NCI-H146 treated with DMSO at 0.1 percent for 48 hours (cell line): Measurements from ENCODE around the gene PRKCE.
"Not testable (repeated sequence)": the region's sequence is repeated elsewhere in the genome, so short reads cannot be mapped to it uniquely, and the experiment has no call there.

Source experiments
- DNase-seq: peaks from one replicate; lab custom pipeline; 2025; ENCODE audit not compliant: unreplicated experiment; lab: John Stamatoyannopoulos, UW

Gene PRKCE

DNA sequence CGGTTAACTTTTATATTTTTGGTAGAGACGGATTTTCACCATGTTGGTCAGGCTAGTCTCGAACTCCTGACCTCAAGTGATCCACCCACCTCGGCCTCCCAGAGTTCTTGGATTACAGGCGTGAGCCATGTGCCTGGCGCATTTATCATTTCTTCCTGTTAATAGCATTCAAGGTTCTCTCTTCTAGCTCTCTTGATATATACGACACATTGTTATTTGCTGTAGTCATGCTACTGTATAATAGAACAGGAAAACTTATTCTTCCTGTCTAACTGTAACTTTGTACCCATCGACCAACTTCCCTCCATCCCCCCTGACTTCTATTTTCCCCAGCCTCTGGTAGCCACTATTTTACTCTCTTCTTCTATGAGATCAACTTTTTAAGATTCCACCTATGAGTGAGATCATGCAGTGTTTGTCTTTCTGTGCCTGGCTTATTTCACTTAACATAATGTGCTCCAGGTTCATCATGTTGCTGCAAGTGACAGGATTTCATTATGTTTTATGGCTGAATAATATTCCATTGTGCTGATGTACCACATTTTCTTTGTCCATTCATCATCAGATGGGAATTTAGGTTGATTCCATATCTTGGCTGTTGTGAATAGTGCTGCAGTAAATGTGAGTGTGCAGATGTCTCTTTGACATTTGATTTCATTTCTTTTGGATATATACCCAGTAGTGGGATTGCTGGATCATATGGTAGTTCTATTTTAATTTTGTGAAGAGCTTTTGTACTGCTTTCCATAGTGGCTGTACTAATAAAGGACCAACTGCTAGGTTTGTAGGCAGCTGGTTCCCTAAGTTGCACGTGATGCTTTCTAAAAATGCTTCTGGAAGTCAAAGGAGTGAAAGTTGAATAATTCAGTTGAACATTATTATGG is 205.2 kb downstream of the PRKCE start:
- no peak for DNase-seq

- DNase-seq: no peak
These were observed 205.8 kb downstream of the PRKCE start for GRCh38 chr2:45857275-45857609.

DNA sequence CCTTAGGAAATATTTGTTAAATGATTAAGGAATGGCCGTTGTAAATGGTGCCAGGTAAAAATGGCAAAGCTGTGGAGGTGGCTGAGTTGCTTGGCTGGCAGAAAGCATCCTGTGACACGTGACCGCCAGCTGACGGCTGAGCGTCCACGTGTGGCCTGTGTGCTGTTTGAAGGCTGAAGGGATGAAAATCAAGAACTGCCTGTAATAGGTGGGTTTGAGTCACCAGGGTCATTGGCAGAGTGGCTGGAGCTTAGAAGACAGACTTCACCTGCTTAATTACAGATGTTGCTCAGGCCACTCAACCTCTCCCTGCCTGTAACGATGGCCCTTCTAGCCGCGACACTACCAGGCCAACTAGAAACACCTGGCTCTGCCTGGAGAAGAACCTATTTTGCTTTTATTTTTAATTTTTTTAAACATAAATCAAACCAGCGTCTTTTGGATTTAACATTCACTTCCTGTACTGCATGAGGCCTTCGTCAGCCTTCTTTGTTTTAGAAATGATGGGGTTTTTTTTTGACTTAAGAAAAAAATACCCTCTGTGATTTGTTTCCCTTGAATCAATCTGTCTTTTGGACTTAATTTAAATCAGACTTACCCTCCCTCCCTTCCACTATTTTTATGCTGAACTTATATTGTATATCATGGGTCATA is 206.5 kb downstream of the PRKCE start:
- no peak for DNase-seq

DNA sequence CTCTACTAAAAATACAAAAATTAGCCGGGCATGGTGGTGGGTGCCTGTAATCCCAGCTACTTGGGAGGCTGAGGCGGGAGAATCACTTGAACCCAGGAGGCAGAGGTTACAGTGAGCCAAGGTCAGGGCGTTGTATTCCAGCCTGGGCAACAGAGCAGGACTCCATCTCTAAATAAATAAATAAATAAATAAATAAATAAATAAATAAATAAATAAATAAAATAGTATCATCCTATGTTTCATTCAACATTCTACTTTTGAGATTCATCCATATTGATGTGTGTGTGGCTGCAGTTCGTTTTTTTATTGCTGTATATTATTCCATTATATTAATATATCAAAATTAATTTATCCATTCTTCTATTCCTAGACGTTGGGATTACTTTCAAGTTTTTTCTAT is 207.4 kb downstream of the PRKCE start:
- not testable (repeated sequence) for DNase-seq

GRCh38 chr2:45859682-45860081 is 208.2 kb downstream of the PRKCE start:
- no peak for DNase-seq

GRCh38 chr2:45860136-45861121 is 209.0 kb downstream of the PRKCE start:
- no peak for DNase-seq

DNA sequence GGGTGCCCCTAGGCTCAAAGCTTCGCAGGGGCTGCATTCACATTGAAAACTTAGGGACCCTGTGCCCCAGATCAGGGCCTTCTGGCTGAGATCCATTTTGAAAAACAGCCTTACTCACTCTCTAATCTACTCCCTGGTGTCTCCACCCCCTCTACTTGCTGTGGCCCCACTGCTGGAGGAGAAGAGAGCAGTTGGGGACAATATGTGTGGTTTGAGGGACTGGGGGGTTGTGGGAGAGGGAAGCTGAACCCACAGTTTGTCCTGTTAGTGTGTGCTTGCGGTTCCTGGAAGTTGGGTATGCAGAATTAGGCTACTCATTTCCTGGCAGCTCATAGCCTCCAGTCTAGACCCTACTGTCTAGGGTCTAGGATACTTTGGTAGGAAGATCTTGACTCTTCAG is 211.4 kb downstream of the PRKCE start:
- no peak for DNase-seq

DNA sequence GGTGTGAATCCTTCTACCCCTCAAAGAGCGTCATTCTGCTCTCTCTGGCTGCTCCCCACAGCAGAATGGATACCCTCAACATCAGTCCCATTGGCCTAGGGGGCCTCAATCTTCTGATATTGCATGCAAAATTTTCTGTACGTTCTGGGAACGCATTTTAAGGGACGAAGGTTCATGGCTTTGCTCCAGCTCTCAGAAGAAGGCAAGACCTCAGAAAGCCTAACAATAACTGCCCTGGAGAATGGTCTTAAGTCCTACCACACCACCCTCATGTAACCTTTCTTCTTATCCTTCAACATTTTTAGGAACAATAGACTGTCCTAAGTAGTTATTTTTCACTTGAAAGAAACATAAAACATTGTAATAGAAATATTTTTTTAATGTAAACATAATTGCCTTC is 212.6 kb downstream of the PRKCE start:
- no peak for DNase-seq

GRCh38 chr2:45867349-45867748 is 215.9 kb downstream of the PRKCE start:
- no peak for DNase-seq

- DNase-seq: no peak
These were observed 216.3 kb downstream of the PRKCE start for GRCh38 chr2:45867800-45868199.

GRCh38 chr2:45869165-45869501 is 217.7 kb downstream of the PRKCE start:
- DNase-seq: no peak

- no peak for DNase-seq
These were observed 219.6 kb downstream of the PRKCE start for GRCh38 chr2:45871025-45871424.

GRCh38 chr2:45871541-45871940 is 220.1 kb downstream of the PRKCE start:
- no peak for DNase-seq

DNA sequence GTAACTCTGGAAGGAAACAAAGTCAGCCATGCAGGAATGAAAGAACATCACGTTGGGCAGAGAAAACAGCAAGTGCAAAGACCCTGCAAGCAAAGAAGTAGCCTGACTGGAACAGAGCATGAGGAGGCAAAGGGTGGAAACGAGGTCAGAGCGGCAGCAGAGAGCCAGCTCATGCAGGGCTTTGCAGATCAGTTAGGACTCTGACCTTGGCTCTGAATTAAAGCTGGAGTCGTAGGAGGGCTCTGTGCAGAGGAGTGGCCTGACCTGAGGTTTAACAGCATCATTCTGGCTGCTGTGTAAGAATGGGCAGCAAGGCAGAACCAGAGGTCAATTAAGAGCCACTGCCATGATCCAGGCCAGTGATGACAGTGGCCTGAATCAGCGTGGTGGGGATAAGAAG is 220.7 kb downstream of the PRKCE start:
- no peak for DNase-seq

DNA sequence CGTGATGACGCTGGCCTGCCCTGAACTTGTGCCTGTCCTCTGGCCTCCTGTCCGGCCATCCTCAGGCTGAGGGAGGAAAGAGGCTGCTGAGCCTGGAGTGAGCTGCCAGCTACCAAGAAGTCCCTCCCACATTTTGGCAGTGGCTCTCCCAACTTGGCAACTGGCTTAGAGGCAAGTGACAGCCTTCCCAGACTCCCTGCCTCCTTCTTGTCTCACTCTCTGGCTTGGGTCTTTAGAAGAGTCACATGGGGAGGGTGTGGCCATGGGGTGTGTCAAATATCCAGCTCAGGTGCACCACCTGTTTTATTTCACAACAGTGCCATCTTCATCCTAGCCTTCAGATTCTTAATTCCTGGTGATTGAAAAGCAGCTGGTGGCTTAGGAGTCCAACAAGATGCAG is 222.9 kb downstream of the PRKCE start:
- no peak for DNase-seq

GRCh38 chr2:45876611-45877010 is 225.1 kb downstream of the PRKCE start:
- DNase-seq: no peak

GRCh38 chr2:45879406-45879805 is 227.9 kb downstream of the PRKCE start:
- DNase-seq: no peak

DNA sequence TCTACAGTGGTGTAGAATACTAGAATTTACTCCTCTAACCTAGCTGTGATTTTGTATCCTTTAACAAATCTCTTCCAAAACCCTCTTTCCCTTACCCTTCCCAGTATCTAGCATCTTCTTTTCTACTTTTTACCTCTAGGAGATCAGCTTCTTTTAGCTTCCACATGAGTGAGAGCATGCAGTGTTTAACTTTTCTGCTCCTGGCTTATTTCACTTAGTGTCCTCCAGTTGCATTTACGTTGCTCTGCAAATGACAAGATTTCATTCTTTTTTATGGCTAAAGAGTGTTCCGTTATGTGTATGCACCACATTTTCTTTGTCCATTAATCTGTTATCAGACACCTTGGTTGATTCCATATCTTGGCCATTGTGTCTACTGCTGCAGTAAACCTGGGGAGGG is 228.5 kb downstream of the PRKCE start:
- DNase-seq: no peak

DNA sequence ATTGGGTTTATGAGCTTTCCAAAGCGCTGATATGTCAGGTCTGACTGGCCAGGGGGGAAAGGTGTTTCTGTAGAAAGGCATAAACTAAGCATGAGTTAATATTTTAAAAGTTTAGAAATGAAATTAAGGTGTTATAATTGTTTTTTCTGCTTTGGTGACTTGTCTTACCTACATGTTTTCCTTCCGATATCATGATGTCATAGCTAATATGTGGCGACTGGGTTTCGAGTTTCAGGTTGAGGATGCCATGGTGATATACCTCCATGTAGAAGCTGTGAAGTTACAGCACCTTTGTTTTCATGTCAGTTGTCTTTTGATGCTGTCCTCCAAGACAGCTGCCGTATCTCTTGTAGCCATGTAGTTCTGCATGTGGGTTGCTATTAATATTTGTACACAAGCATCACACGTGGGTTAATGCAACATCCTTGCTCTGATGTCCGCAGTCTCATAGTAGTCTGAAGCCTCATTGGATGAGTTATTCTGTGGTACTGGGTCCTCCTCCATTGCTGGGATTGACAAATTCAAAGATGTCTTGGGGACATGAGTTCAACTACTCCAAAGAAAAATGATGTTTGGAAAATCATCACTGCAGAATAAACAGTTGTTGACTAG is 230.6 kb downstream of the PRKCE start:
- no peak for DNase-seq

DNA sequence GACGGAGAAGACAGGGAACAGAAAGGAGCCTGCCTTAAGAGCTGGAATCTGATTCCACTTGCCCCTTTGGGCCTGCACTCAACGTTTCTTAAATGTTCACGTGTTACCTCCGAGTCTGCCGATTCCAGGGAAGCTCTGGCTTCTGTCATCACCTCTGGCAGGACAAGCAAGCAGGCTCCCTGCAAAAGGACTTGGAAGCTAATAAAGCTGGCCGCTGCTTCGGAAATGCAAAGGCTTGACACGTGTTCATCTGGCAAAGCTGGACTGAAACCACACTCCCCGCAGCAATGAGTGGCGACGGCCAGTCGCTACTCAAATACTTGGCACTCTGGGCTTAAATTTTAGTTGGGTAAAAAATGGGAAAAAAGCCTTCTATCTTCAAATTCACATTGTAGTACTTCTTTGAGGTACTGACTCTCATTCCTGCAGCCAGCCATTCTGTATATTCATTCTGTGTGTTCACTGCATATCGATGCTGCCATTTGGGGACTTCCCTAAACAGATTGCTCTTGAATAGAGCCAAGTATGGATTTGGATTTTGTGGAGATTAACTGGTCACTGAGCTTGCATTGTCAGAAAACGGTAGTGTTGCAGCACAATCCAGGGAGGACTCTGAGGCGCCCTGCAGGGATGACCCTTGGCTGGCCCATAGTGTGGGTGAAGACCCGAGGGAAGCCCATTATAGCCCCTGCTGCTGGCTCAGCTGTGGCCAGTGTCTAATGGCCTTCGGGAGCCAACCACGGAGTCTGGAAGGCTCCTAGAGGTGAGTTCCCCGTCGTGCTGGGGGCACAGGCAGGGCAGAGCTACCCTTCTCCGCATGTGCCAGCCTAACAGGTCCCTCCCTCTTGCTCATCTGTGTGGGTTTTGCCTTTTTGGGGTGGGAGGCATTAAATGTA is 231.5 kb downstream of the PRKCE start:
- no peak for DNase-seq
